Measurements from ENCODE around the gene CPN2. TPM values are rescaled to one million over a fixed set of nuclear protein-coding genes. Genes with fewer than 3 reads are reported as not detected.
A peak's percentile ranks its signal among the peaks of the same experiment; 100 is the strongest.

Gene CPN2
- total and polyA plus RNA-seq, 2 donors (not counting 1 experiment from before 2014, with no cell fraction given) = not detected

DNA sequence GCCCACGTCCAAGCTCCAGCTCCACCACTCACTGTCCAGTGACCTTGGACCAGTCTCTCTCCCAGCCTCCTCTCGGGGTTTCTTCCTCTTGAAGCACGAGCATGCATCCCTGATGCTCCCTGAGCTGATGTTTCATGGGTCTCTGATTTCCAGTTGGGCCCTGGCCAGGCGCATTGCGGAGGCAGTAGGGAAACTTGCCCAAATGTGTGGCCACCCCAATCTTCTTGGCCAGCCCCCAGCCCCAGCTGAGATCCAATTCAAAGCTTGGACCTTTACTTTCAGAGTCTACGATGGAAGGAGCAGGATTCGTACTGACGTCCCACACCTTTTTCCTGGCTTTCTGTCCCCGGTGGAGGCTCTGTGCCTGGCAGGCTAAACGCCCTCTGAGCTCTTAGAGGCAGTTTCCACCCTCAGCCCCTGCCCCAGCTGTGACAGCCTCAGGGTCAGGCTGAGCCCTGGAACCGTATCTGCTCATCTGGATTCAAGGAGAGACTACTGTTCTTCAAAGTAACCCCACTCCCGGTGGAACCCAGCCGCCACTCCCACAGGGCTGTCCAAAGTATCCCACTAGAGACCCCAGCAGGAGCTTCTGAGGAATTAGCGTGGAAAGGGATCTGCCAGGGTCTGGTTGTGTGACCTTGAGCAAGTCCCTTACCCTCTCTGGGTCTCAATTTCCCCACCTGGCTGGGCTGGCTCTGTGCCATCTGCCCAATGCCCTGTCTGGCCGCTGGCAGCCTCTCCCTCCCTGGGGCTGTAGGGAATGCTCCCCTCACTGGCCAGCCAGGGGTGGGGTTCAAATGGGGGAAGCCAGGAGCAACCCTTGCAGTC lies 37.4 kb downstream of the CPN2 start:
- no peak for DNase-seq
- POLR2A ChIA-PET = no interaction called here
- Histone ChIP-seq H3K4me3 (ENCODE audit: control extremely low read depth in 1 of 5, extremely low read depth in 1 of 5, insufficient read depth in 1 of 5, low read depth in 2 of 5, low read length in 4 of 5) (no peak overlapping the region), H3K36me3 (replicated peaks in 1 of 2; ENCODE audit: control extremely low read depth in 1 of 2, control insufficient read depth in 1 of 2, extremely low read depth in 1 of 2, insufficient read depth in 2 of 2, low read length in 1 of 2) (no peaks in the 10 kb centered on the region), H4K20me1 (ENCODE audit: control insufficient read depth, insufficient read depth, low read length, poor library complexity, severe bottlenecking) (no peaks in the 10 kb centered on the region), H3K27me3 (replicated peaks in 1 of 4; ENCODE audit: control extremely low read depth in 1 of 4, control insufficient read depth in 3 of 4, insufficient read depth in 4 of 4, low read length in 3 of 4) (peaks cover 0 to 65% (median 30%) of the 10 kb centered on the region in 4 experiments), H2AFZ (ENCODE audit: insufficient read depth, low read depth, low read length, poor library complexity, severe bottlenecking) (no peak overlapping the region), H3K9ac (ENCODE audit: low read length) (no peak overlapping the region), H3K27ac (ENCODE audit: low read length in 2 of 2) (no peak overlapping the region), H3K9me3 (ENCODE audit: control extremely low read depth in 1 of 3, control insufficient read depth in 2 of 3, insufficient read depth in 1 of 3, low read length in 2 of 3) (peaks cover 0 to 8% (median 4%) of the 10 kb centered on the region in 3 donors), H3K4me2 (replicated peaks; ENCODE audit: low read depth, low read length, poor library complexity, severe bottlenecking) (no peak overlapping the region), H3K4me1 (ENCODE audit: control insufficient read depth in 2 of 2, insufficient read depth in 2 of 2, low read length in 2 of 2) (peaks cover 31 to 36% of the 10 kb centered on the region in 2 donors), H3K79me2 (ENCODE audit: control insufficient read depth, insufficient read depth, low read length) (no peaks in the 10 kb centered on the region)
- H3K27ac Mint-ChIP-seq = peak overlapping the region; percentile 53
- H3K9me3 Mint-ChIP-seq (ENCODE audit: insufficient read depth) = no peaks in the 10 kb centered on the region
- intact Hi-C loops (cut with micrococcal nuclease) = loop anchor here (2.0 kb wide), 1 partner anchor 525 kb away; no protein-coding TSS in a partner anchor
- H3K4me3 Mint-ChIP-seq = no peak overlapping the region
- H3K27me3 Mint-ChIP-seq = peaks cover 53% of the 10 kb centered on the region
- H3K4me1 Mint-ChIP-seq = peaks cover 37% of the 10 kb centered on the region
- 93% methylated on average over 14 of the region's 15 CpGs for WGBS (ENCODE audit: insufficient coverage)
- no peak for TF ChIP-seq EZH2 (IDR thresholded peaks at IDR 0.05; ENCODE audit: borderline replicate concordance, insufficient read depth, low read depth, low read length, poor library complexity, severe bottlenecking)
- no peak for TF ChIP-seq CTCF (IDR thresholded peaks at IDR 0.05)
- CTCF ChIA-PET = interaction anchor here (0.7 to 7.4 kb wide), 8 partner anchors 9 to 648 kb away, joined by 3 to 193 read pairs (median 8); partner anchors contain the start of gene HES1
- ATAC-seq (ENCODE audit: low read depth) = no peak
